ENCODE data around the gene SERPINI1.
"Not testable (repeated sequence)": the region's sequence is repeated elsewhere in the genome, so short reads cannot be mapped to it uniquely, and the experiment has no call there.

The SERPINI1 gene

GRCh38 chr3:167787440-167787839 lies 51.9 kb downstream of the SERPINI1 start:
- no peak for DNase-seq (ENCODE audit: low read depth)

GRCh38 chr3:167798443-167798842 lies 62.9 kb downstream of the SERPINI1 start:
- no peak for DNase-seq (ENCODE audit: low read depth)

GRCh38 chr3:167808910-167809309 lies 73.4 kb downstream of the SERPINI1 start:
- DNase-seq (ENCODE audit: low read depth): no peak

GRCh38 chr3:167810236-167810635 lies 74.7 kb downstream of the SERPINI1 start:
- no peak for DNase-seq (ENCODE audit: low read depth)

GRCh38 chr3:167811031-167811430 lies 75.5 kb downstream of the SERPINI1 start:
- DNase-seq (ENCODE audit: low read depth): no peak

- DNase-seq (ENCODE audit: low read depth): no peak
Observed at GRCh38 chr3:167813169-167814123, 77.9 kb downstream of the SERPINI1 start.

GRCh38 chr3:167814441-167814951 lies 79.0 kb downstream of the SERPINI1 start:
- DNase-seq (ENCODE audit: low read depth): no peak

- DNase-seq (ENCODE audit: low read depth): no peak
Observed at GRCh38 chr3:167816953-167817352, 81.4 kb downstream of the SERPINI1 start.

- no peak for DNase-seq (ENCODE audit: low read depth)
Observed at GRCh38 chr3:167820102-167820865, 84.8 kb downstream of the SERPINI1 start.

GRCh38 chr3:167821248-167821805 lies 85.8 kb downstream of the SERPINI1 start:
- DNase-seq (ENCODE audit: low read depth): no peak

GRCh38 chr3:167823738-167824137 lies 88.2 kb downstream of the SERPINI1 start:
- no peak for DNase-seq (ENCODE audit: low read depth)

GRCh38 chr3:167827588-167827987 lies 92.1 kb downstream of the SERPINI1 start:
- DNase-seq (ENCODE audit: low read depth): not testable (repeated sequence)

GRCh38 chr3:167829071-167829470 lies 93.5 kb downstream of the SERPINI1 start:
- DNase-seq (ENCODE audit: low read depth): no peak

- DNase-seq (ENCODE audit: low read depth): no peak
Observed at GRCh38 chr3:167830007-167830406, 94.5 kb downstream of the SERPINI1 start.

GRCh38 chr3:167835359-167835758 lies 99.8 kb downstream of the SERPINI1 start:
- DNase-seq (ENCODE audit: low read depth): no peak

- DNase-seq (ENCODE audit: low read depth): no peak
Observed at GRCh38 chr3:167835953-167836352, 100.4 kb downstream of the SERPINI1 start.

- no peak for DNase-seq (ENCODE audit: low read depth)
Observed at GRCh38 chr3:167837466-167837865, 101.9 kb downstream of the SERPINI1 start.

- DNase-seq (ENCODE audit: low read depth): no peak
Observed at GRCh38 chr3:167839460-167840134, 104.1 kb downstream of the SERPINI1 start.

GRCh38 chr3:167840247-167840646 lies 104.7 kb downstream of the SERPINI1 start:
- DNase-seq (ENCODE audit: low read depth): no peak

- DNase-seq (ENCODE audit: low read depth): no peak
Observed at GRCh38 chr3:167843481-167843880, 108.0 kb downstream of the SERPINI1 start.

- no peak for DNase-seq (ENCODE audit: low read depth)
Observed at GRCh38 chr3:167843886-167844285, 108.4 kb downstream of the SERPINI1 start.

- no peak for DNase-seq (ENCODE audit: low read depth)
Observed at GRCh38 chr3:167844528-167844927, 109.0 kb downstream of the SERPINI1 start.

Data from stimulated activated CD8-positive, alpha-beta memory T cell treated with anti-CD3 and anti-CD28 coated beads, Interleukin-12 subunit alpha, Interleukin-12 subunit beta, amount 100 ng/mL, for 4 hours (primary cell).